Cardiac muscle cell (in vitro differentiated cells and primary cell): Measurements from ENCODE around the gene GOLGA1. TPM values are rescaled to one million over a fixed set of nuclear protein-coding genes. Genes with fewer than 3 reads are reported as not detected.
"Not testable (repeated sequence)": the region's sequence is repeated elsewhere in the genome, so short reads cannot be mapped to it uniquely, and the experiment has no call there.

Experiments used
- DNase-seq, 2 donors: peaks; one replicate each; pipeline versions ENCODE4 v3.0.0 to v3.0.0-alpha.2; 2010 to 2017; ENCODE audit warnings: low read depth in 1 of 2, low spot score in 1 of 2
- H3K27ac ChIP-seq: fragments of 200-600 bp; sonication (generic); 2 replicates; pipeline ENCODE4 v1.5.1; 2016
- H3K27me3 ChIP-seq: fragments of 200-600 bp; sonication (generic); 2 replicates; pipeline ENCODE4 v1.6.0; 2016; ENCODE audit warnings: control low read depth
- H3K36me3 ChIP-seq: fragments of 200-600 bp; sonication (generic); 2 replicates; pipeline ENCODE4 v1.5.1; 2016; ENCODE audit warnings: control low read depth
- H3K4me1 ChIP-seq: fragments of 200-600 bp; sonication (generic); 2 replicates; pipeline ENCODE4 v1.8.1; 2017; ENCODE audit warnings: low read depth, mild to moderate bottlenecking, mixed run types
- H3K4me3 ChIP-seq: fragments of 200-600 bp; sonication (generic); 2 replicates; pipeline ENCODE4 v1.5.1; 2016; ENCODE audit warnings: mild to moderate bottlenecking
- H3K9me3 ChIP-seq: fragments of 200-600 bp; sonication (generic); 2 replicates; pipeline ENCODE4 v1.5.1; 2017; ENCODE audit warnings: low read depth, mild to moderate bottlenecking, control low read depth
- CTCF ChIP-seq: IDR thresholded peaks from 2 replicates; pipeline ENCODE4 v1.5.1; 2012; ENCODE audit warnings: low read depth, mild to moderate bottlenecking, low read length
- polyA plus RNA-seq: library from polyadenylated mRNA; unstranded; fragments of >200 nt; fragmentation: Nextera tagmentation; extraction: Ambion mirVana; gene quantifications from 2 replicates; pipeline ENCODE4 v1.2.1, GENCODE V29; 2016
- total RNA-seq: library from RNA; depleted of rRNA; stranded (reverse); fragments of >200 nt; gene quantifications from 2 replicates; pipeline ENCODE4 v1.2.3, GENCODE V29; 2016

The GOLGA1 gene
- total and polyA plus RNA-seq, 2 experiments from 2014 or later: 15.0 to 21.1 TPM

GRCh38 chr9:124844291-124844690 is 96.6 kb downstream of the GOLGA1 start:
- TF ChIP-seq CTCF: no peak
- Histone ChIP-seq H3K9me3 (no peaks in the 10 kb centered on the region), H3K36me3 (no peaks in the 10 kb centered on the region), H3K27me3 (no peaks in the 10 kb centered on the region), H3K27ac (no peak overlapping the region), H3K4me3 (no peak overlapping the region), H3K4me1 (no peaks in the 10 kb centered on the region)
- no peak for DNase-seq

GRCh38 chr9:124843456-124844034 is 97.3 kb downstream of the GOLGA1 start:
- TF ChIP-seq CTCF: no peak
- Histone ChIP-seq H3K4me3 (no peak overlapping the region), H3K36me3 (no peaks in the 10 kb centered on the region), H3K27me3 (no peaks in the 10 kb centered on the region), H3K9me3 (no peaks in the 10 kb centered on the region), H3K4me1 (no peaks in the 10 kb centered on the region), H3K27ac (no peak overlapping the region)
- DNase-seq: no peak

GRCh38 chr9:124841075-124841821 is 99.6 kb downstream of the GOLGA1 start:
- Histone ChIP-seq H3K9me3 (no peaks in the 10 kb centered on the region), H3K36me3 (no peaks in the 10 kb centered on the region), H3K27ac (peak overlapping the region; percentile 23), H3K27me3 (no peaks in the 10 kb centered on the region), H3K4me3 (no peak overlapping the region), H3K4me1 (no peaks in the 10 kb centered on the region)
- TF ChIP-seq CTCF: no peak
- no peak for DNase-seq

- Histone ChIP-seq H3K27me3 (no peaks in the 10 kb centered on the region), H3K4me3 (no peak overlapping the region), H3K4me1 (peaks cover 5% of the 10 kb centered on the region), H3K9me3 (no peaks in the 10 kb centered on the region), H3K27ac (no peak overlapping the region), H3K36me3 (no peaks in the 10 kb centered on the region)
- DNase-seq: no peak
- TF ChIP-seq CTCF: peak; percentile 36
These were observed 100.5 kb downstream of the GOLGA1 start for GRCh38 chr9:124840300-124840833.

GRCh38 chr9:124839612-124840299 is 101.1 kb downstream of the GOLGA1 start:
- no peak overlapping the region for H3K27ac ChIP-seq
- peaks cover 8% of the 10 kb centered on the region for H3K4me1 ChIP-seq
- H3K4me3 ChIP-seq: no peak overlapping the region
- DNase-seq: peak in 1 of 2 donors; percentile 45
- H3K36me3 ChIP-seq: no peaks in the 10 kb centered on the region
- H3K27me3 ChIP-seq: no peaks in the 10 kb centered on the region
- no peaks in the 10 kb centered on the region for H3K9me3 ChIP-seq
- peak; percentile 62 for TF ChIP-seq CTCF

- H3K36me3 ChIP-seq, H3K27ac ChIP-seq, H3K9me3 ChIP-seq, H3K27me3 ChIP-seq, DNase-seq, H3K4me3 ChIP-seq: not testable (repeated sequence)
- peaks cover 14% of the 10 kb centered on the region for H3K4me1 ChIP-seq
These were observed 102.2 kb downstream of the GOLGA1 start for GRCh38 chr9:124838567-124839275.

GRCh38 chr9:124838132-124838531 is 102.8 kb downstream of the GOLGA1 start:
- peaks cover 14% of the 10 kb centered on the region for H3K4me1 ChIP-seq
- not testable (repeated sequence) for H3K4me3 ChIP-seq, H3K36me3 ChIP-seq, H3K27me3 ChIP-seq, DNase-seq, H3K9me3 ChIP-seq, H3K27ac ChIP-seq
